ENCODE data around the gene CEMIP2. TPM values are rescaled to one million over a fixed set of nuclear protein-coding genes. Genes with fewer than 3 reads are reported as not detected.

Gene CEMIP2
- total RNA-seq, 1 donor from 2014 or later = 139 TPM

DNA sequence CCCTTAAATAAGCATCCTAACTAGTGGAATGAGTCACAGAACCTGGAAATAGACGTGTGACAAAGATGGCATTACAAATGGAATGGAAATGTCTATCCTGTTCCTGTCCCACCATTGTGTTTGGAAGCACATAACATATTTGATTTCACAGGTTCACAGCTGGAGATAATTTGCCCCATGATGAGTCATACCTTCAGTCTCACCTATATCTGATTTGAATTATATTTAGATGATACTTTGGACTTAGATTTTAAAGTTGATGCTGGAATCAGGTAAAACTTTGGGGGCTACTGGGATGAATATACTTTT lies 92.5 kb downstream of the CEMIP2 start:
- Mint-ChIP-seq H3K4me3 (ENCODE audit: unreplicated experiment) (no peak overlapping the region), H3K27ac (ENCODE audit: unreplicated experiment) (no peak overlapping the region), H3K36me3 (ENCODE audit: low read depth, unreplicated experiment) (peaks cover 5% of the 10 kb centered on the region), H3K9me3 (ENCODE audit: unreplicated experiment) (peaks cover 2% of the 10 kb centered on the region), H3K27me3 (ENCODE audit: low read depth, unreplicated experiment) (no peaks in the 10 kb centered on the region), H3K4me1 (ENCODE audit: low read depth, unreplicated experiment) (peaks cover 36% of the 10 kb centered on the region)
- H3K4me3 ChIP-seq (ENCODE audit: insufficient read depth, low read depth, low read length) = no peak overlapping the region
- no peak for TF ChIP-seq EZH2 (IDR thresholded peaks at IDR 0.05; ENCODE audit: insufficient read depth, low read length)
- TF ChIP-seq, protein P1, sequence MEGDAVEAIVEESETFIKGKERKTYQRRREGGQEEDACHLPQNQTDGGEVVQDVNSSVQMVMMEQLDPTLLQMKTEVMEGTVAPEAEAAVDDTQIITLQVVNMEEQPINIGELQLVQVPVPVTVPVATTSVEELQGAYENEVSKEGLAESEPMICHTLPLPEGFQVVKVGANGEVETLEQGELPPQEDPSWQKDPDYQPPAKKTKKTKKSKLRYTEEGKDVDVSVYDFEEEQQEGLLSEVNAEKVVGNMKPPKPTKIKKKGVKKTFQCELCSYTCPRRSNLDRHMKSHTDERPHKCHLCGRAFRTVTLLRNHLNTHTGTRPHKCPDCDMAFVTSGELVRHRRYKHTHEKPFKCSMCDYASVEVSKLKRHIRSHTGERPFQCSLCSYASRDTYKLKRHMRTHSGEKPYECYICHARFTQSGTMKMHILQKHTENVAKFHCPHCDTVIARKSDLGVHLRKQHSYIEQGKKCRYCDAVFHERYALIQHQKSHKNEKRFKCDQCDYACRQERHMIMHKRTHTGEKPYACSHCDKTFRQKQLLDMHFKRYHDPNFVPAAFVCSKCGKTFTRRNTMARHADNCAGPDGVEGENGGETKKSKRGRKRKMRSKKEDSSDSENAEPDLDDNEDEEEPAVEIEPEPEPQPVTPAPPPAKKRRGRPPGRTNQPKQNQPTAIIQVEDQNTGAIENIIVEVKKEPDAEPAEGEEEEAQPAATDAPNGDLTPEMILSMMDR (IDR thresholded peaks at IDR 0.05; ENCODE audit: insufficient read depth, low read depth, low read length) = no peak
- no peaks in the 10 kb centered on the region for H3K9me3 ChIP-seq (ENCODE audit: insufficient read depth, low read depth, low read length)
- H3K9ac ChIP-seq (ENCODE audit: low read length) = no peak overlapping the region
- H3K79me2 ChIP-seq (ENCODE audit: insufficient read depth, low read length) = no peaks in the 10 kb centered on the region
- DNase-seq (ENCODE audit: low read depth) = no peak
- no peaks in the 10 kb centered on the region for H4K20me1 ChIP-seq (ENCODE audit: insufficient read depth, low read length)
- H3K27ac ChIP-seq (ENCODE audit: low read depth, low read length) = no peak overlapping the region
- H2AFZ ChIP-seq (ENCODE audit: low read depth, low read length) = no peak overlapping the region
- H3K27me3 ChIP-seq (ENCODE audit: insufficient read depth, low read length) = no peaks in the 10 kb centered on the region
- no peak overlapping the region for H3K4me2 ChIP-seq (ENCODE audit: low read length)
- no peaks in the 10 kb centered on the region for H3K36me3 ChIP-seq (ENCODE audit: insufficient read depth, low read length)
- peaks cover 12% of the 10 kb centered on the region for H3K4me1 ChIP-seq (ENCODE audit: insufficient read depth, low read length)
- FAIRE-seq = no peak

DNA sequence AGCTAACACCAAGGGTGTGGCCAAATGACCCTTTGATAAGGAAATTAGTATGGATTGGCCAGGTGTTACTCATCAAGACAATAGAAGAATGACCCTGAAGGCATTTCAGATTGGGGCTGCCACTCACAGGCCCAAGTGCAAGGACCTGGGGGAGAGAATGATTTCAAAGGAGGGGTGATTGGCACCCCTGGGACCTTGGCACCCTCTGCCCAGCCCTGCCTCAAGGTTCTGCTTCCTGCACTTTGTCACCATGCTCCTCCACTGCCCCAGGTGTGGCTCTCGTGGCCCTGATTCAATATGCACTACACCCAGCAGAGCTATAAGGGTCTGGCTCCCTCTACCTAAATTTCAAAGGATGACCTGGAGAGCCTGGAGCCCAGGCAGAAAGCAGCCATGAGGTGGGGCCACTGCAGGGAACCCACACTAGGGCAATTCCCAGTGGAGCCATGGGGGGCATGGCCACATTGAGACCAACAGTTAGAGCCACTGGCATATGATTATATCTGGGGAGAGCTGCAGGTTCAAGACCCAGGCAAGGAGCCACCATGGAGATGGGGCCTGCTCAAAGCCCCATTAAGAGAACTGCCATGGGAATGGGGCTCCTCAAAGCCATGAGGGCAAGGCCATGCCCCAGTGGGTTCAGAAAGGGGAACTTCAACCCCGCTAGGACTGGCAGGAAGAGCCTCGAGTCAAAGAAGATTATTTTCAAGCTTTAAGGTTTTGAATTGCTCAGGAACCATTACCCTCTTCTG lies 93.0 kb downstream of the CEMIP2 start:
- no peak for DNase-seq (ENCODE audit: low read depth)
- FAIRE-seq = no peak
- H3K9me3 ChIP-seq (ENCODE audit: insufficient read depth, low read depth, low read length) = no peaks in the 10 kb centered on the region
- Mint-ChIP-seq H3K27me3 (ENCODE audit: low read depth, unreplicated experiment) (no peaks in the 10 kb centered on the region), H3K27ac (ENCODE audit: unreplicated experiment) (no peak overlapping the region), H3K4me1 (ENCODE audit: low read depth, unreplicated experiment) (peaks cover 32% of the 10 kb centered on the region), H3K4me3 (ENCODE audit: unreplicated experiment) (no peak overlapping the region), H3K9me3 (ENCODE audit: unreplicated experiment) (peaks cover 2% of the 10 kb centered on the region), H3K36me3 (ENCODE audit: low read depth, unreplicated experiment) (peaks cover 5% of the 10 kb centered on the region)
- H3K79me2 ChIP-seq (ENCODE audit: insufficient read depth, low read length) = no peaks in the 10 kb centered on the region
- no peak for TF ChIP-seq EZH2 (IDR thresholded peaks at IDR 0.05; ENCODE audit: insufficient read depth, low read length)
- TF ChIP-seq, protein P1 (IDR thresholded peaks at IDR 0.05; ENCODE audit: insufficient read depth, low read depth, low read length) = no peak
- no peaks in the 10 kb centered on the region for H3K27me3 ChIP-seq (ENCODE audit: insufficient read depth, low read length)
- H4K20me1 ChIP-seq (ENCODE audit: insufficient read depth, low read length) = no peaks in the 10 kb centered on the region
- H3K36me3 ChIP-seq (ENCODE audit: insufficient read depth, low read length) = no peaks in the 10 kb centered on the region
- no peak overlapping the region for H3K4me3 ChIP-seq (ENCODE audit: insufficient read depth, low read depth, low read length)
- H3K4me1 ChIP-seq (ENCODE audit: insufficient read depth, low read length) = peaks cover 8% of the 10 kb centered on the region
- H3K4me2 ChIP-seq (ENCODE audit: low read length) = no peak overlapping the region
- no peak overlapping the region for H3K27ac ChIP-seq (ENCODE audit: low read depth, low read length)
- no peak overlapping the region for H3K9ac ChIP-seq (ENCODE audit: low read length)
- no peak overlapping the region for H2AFZ ChIP-seq (ENCODE audit: low read depth, low read length)

DNA sequence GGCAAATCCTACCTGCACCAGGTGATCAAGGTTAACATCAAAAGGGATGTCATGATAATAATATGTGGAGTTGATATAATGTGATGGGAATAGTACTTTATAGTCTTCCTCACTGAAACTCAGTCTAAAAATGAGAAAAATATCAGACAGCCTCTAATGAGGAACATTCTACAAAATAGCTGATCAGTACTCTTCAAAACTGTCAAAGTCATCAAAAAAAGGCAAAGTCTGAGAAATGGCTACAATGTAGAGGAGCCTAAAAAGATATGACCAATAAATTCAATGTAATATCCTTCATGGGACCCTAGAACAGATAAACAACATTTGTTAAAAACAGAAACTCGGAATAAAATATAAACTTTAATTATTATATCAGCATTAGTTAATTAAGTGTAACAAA lies 95.7 kb downstream of the CEMIP2 start:
- H3K36me3 Mint-ChIP-seq (ENCODE audit: low read depth, unreplicated experiment) = peaks cover 5% of the 10 kb centered on the region
- FAIRE-seq (no peak), DNase-seq (ENCODE audit: low read depth) (no peak)
- Histone ChIP-seq H3K4me2 (ENCODE audit: low read length) (no peak overlapping the region), H3K27ac (ENCODE audit: low read depth, low read length) (no peak overlapping the region), H3K9me3 (ENCODE audit: insufficient read depth, low read depth, low read length) (no peaks in the 10 kb centered on the region), H3K4me3 (ENCODE audit: insufficient read depth, low read depth, low read length) (no peak overlapping the region), H3K4me1 (ENCODE audit: insufficient read depth, low read length) (no peaks in the 10 kb centered on the region), H3K9ac (ENCODE audit: low read length) (no peak overlapping the region), H3K36me3 (ENCODE audit: insufficient read depth, low read length) (no peaks in the 10 kb centered on the region), H2AFZ (ENCODE audit: low read depth, low read length) (no peak overlapping the region), H3K79me2 (ENCODE audit: insufficient read depth, low read length) (no peaks in the 10 kb centered on the region), H3K27me3 (ENCODE audit: insufficient read depth, low read length) (no peaks in the 10 kb centered on the region), H4K20me1 (ENCODE audit: insufficient read depth, low read length) (no peaks in the 10 kb centered on the region)
- peaks cover 8% of the 10 kb centered on the region for H3K4me1 Mint-ChIP-seq (ENCODE audit: low read depth, unreplicated experiment)
- H3K9me3 Mint-ChIP-seq (ENCODE audit: unreplicated experiment) = peaks cover 3% of the 10 kb centered on the region
- no peaks in the 10 kb centered on the region for H3K27me3 Mint-ChIP-seq (ENCODE audit: low read depth, unreplicated experiment)
- H3K4me3 Mint-ChIP-seq (ENCODE audit: unreplicated experiment) = no peak overlapping the region
- H3K27ac Mint-ChIP-seq (ENCODE audit: unreplicated experiment) = no peak overlapping the region
- no peak for TF ChIP-seq EZH2 (IDR thresholded peaks at IDR 0.05; ENCODE audit: insufficient read depth, low read length)
- TF ChIP-seq, protein P1 (IDR thresholded peaks at IDR 0.05; ENCODE audit: insufficient read depth, low read depth, low read length) = no peak

Data from astrocyte (in vitro differentiated cells and primary cell).